ENCODE results near the gene COL1A2.

DNA sequence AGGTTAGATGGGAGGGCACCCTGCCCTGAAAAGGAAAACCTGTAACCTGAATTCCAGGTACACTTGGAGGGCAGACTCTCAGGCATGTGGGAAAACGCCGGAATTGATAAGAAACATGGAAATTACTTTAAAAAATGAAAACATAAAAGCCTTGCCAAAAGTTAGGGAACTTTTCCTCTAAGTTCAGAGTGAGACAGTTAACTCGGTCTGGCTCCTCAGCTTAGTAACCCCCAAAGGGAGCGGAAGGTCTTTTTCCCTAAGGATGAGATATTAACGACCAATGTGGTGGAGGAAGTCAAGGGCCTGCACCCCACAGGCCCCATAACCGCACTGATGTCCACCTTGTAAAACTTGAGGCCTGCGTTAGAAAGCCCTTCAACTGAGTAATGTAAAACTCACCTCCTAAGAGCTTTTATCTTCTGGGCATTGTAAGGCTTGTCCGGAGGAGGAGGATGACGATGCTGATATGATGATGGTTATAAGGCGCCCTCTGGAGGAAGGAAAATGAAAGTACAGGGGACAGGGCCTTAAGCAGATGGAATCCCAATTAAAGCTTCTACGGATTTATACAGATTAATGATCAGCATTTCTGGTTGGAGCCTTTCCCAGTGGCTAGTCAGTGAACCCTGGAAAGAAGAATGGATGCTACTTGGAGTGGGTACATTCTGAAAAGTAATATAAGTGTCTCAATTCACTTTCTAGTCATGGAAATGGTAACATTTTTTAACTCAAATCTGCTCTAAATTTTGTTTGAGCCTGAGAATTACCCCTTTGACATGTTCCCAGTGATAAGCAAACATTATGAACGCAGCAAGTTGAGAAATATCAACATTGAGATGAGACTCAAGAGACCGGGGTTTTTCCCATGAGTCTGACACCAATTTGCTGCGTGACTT lies 694 bp downstream of the COL1A2 start:
- TF ChIP-seq, protein P1, sequence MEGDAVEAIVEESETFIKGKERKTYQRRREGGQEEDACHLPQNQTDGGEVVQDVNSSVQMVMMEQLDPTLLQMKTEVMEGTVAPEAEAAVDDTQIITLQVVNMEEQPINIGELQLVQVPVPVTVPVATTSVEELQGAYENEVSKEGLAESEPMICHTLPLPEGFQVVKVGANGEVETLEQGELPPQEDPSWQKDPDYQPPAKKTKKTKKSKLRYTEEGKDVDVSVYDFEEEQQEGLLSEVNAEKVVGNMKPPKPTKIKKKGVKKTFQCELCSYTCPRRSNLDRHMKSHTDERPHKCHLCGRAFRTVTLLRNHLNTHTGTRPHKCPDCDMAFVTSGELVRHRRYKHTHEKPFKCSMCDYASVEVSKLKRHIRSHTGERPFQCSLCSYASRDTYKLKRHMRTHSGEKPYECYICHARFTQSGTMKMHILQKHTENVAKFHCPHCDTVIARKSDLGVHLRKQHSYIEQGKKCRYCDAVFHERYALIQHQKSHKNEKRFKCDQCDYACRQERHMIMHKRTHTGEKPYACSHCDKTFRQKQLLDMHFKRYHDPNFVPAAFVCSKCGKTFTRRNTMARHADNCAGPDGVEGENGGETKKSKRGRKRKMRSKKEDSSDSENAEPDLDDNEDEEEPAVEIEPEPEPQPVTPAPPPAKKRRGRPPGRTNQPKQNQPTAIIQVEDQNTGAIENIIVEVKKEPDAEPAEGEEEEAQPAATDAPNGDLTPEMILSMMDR (IDR thresholded peaks at IDR 0.05): peak; percentile 90
- no peak for TF ChIP-seq ZFX (IDR thresholded peaks at IDR 0.05; ENCODE audit: borderline replicate concordance)
